ENCODE data around the gene NEUROG1.

Gene NEUROG1

DNA sequence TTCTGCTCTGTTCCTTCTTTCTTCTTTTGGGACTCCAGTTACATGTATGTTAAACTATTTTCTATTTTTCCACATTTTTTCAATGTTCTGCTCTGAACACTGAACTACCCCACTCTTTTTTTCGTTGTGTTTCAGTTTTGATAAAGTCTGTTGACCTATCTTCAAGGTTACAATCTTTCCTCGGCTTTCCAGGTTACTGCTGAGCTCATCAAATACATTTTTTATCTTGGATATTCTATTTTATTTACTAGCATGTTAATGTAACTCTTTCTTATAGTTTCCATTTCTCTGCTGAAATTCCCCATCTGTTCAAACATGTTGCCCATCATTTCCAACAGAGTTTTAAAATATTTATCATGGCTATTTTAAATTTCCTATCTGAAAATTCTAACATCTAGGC, 13.8 kb downstream of the NEUROG1 start:
- H3K4me1 ChIP-seq (ENCODE audit: low read length), result no peaks in the 10 kb centered on the region
- DNase-seq, result no peak
- H3F3A ChIP-seq (ENCODE audit: insufficient read depth, low read length), result no peaks in the 10 kb centered on the region
- no peaks in the 10 kb centered on the region for H4K20me1 ChIP-seq (ENCODE audit: insufficient read depth, low read length)
- H3K9me3 ChIP-seq (replicated peaks; ENCODE audit: insufficient read depth, low read length), result no peaks in the 10 kb centered on the region
- H3K27ac ChIP-seq (ENCODE audit: low read length), result no peak overlapping the region
- no peak overlapping the region for H3K9ac ChIP-seq (ENCODE audit: low read length)
- H3K4me2 ChIP-seq (ENCODE audit: low read depth, low read length), result no peak overlapping the region
- no peaks in the 10 kb centered on the region for H3K36me3 ChIP-seq (replicated peaks; ENCODE audit: insufficient read depth, low read length)
- no peaks in the 10 kb centered on the region for H3K27me3 ChIP-seq (replicated peaks; ENCODE audit: insufficient read depth, low read length)
- H3K79me2 ChIP-seq (ENCODE audit: low read length), result no peaks in the 10 kb centered on the region
- H3K4me3 ChIP-seq (ENCODE audit: low read length), result no peak overlapping the region
- H2AFZ ChIP-seq (ENCODE audit: low read length), result no peak overlapping the region
- no peak for TF ChIP-seq EZH2 (optimal IDR thresholded peaks at IDR 0.05; ENCODE audit: low read depth, low read length)
- TF ChIP-seq, protein P1, sequence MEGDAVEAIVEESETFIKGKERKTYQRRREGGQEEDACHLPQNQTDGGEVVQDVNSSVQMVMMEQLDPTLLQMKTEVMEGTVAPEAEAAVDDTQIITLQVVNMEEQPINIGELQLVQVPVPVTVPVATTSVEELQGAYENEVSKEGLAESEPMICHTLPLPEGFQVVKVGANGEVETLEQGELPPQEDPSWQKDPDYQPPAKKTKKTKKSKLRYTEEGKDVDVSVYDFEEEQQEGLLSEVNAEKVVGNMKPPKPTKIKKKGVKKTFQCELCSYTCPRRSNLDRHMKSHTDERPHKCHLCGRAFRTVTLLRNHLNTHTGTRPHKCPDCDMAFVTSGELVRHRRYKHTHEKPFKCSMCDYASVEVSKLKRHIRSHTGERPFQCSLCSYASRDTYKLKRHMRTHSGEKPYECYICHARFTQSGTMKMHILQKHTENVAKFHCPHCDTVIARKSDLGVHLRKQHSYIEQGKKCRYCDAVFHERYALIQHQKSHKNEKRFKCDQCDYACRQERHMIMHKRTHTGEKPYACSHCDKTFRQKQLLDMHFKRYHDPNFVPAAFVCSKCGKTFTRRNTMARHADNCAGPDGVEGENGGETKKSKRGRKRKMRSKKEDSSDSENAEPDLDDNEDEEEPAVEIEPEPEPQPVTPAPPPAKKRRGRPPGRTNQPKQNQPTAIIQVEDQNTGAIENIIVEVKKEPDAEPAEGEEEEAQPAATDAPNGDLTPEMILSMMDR (IDR thresholded peaks at IDR 0.05; ENCODE audit: low read length), result no peak
- no peak for TF ChIP-seq EZH2phosphoT487 (IDR thresholded peaks at IDR 0.05; ENCODE audit: low read length)
- no peaks in the 10 kb centered on the region for H3K9me2 ChIP-seq (replicated peaks; ENCODE audit: insufficient read depth, low read length)

DNA sequence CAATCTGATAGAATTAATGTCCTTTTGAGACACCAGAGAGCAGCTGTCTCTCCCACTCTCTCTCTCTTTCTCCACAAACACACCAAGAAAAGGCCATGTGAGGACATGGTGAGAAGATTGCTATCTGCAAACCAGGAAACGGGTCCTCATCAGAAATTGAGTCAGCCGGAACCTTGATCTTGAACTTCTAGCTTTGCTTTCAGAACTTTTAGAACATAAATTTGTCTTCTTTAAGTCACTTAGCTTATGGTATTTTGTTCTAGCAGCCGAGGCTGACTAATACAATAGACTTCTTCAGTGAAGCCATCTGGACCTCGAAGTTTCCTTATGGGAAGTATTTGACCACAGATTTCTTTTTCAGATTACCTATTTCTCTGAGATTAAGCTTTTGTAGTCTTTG, 18.1 kb downstream of the NEUROG1 start:
- H3K27me3 ChIP-seq (replicated peaks; ENCODE audit: insufficient read depth, low read length), result no peaks in the 10 kb centered on the region
- no peaks in the 10 kb centered on the region for H4K20me1 ChIP-seq (ENCODE audit: insufficient read depth, low read length)
- no peak overlapping the region for H3K4me2 ChIP-seq (ENCODE audit: low read depth, low read length)
- no peaks in the 10 kb centered on the region for H3F3A ChIP-seq (ENCODE audit: insufficient read depth, low read length)
- H3K4me1 ChIP-seq (ENCODE audit: low read length), result no peaks in the 10 kb centered on the region
- H2AFZ ChIP-seq (ENCODE audit: low read length), result no peak overlapping the region
- no peak for DNase-seq
- H3K9me3 ChIP-seq (replicated peaks; ENCODE audit: insufficient read depth, low read length), result no peaks in the 10 kb centered on the region
- H3K79me2 ChIP-seq (ENCODE audit: low read length), result no peaks in the 10 kb centered on the region
- no peaks in the 10 kb centered on the region for H3K9me2 ChIP-seq (replicated peaks; ENCODE audit: insufficient read depth, low read length)
- no peaks in the 10 kb centered on the region for H3K36me3 ChIP-seq (replicated peaks; ENCODE audit: insufficient read depth, low read length)
- H3K4me3 ChIP-seq (ENCODE audit: low read length), result no peak overlapping the region
- TF ChIP-seq, protein P1 (IDR thresholded peaks at IDR 0.05; ENCODE audit: low read length), result no peak
- TF ChIP-seq EZH2phosphoT487 (IDR thresholded peaks at IDR 0.05; ENCODE audit: low read length) (no peak), EZH2 (optimal IDR thresholded peaks at IDR 0.05; ENCODE audit: low read depth, low read length) (no peak)
- no peak overlapping the region for H3K9ac ChIP-seq (ENCODE audit: low read length)
- no peak overlapping the region for H3K27ac ChIP-seq (ENCODE audit: low read length)

DNA sequence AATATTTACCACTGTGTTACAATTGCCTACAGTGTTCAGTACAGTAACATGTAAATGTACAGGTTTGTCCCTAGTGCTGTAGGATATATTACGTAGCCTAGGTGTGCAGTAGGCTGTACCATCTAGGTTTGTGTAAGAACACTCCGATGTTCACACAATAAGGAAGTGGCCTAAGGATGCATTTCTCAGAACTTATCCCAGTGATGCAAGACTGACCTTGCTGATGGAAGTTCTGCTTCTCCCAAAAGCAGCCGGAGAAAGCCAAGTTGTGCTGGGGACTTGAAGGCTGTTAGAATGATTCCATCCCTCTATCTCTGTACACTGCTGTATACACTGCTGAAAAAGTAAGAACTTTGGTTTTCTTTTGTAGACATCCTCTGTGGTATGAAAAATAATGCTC, 21.6 kb downstream of the NEUROG1 start:
- Histone ChIP-seq H3F3A (ENCODE audit: insufficient read depth, low read length) (no peaks in the 10 kb centered on the region), H3K79me2 (ENCODE audit: low read length) (no peaks in the 10 kb centered on the region), H3K4me2 (ENCODE audit: low read depth, low read length) (no peak overlapping the region), H4K20me1 (ENCODE audit: insufficient read depth, low read length) (no peaks in the 10 kb centered on the region), H3K27ac (ENCODE audit: low read length) (no peak overlapping the region), H3K4me1 (ENCODE audit: low read length) (no peaks in the 10 kb centered on the region), H3K9me2 (replicated peaks; ENCODE audit: insufficient read depth, low read length) (no peaks in the 10 kb centered on the region), H3K27me3 (replicated peaks; ENCODE audit: insufficient read depth, low read length) (no peaks in the 10 kb centered on the region), H3K4me3 (ENCODE audit: low read length) (no peak overlapping the region), H2AFZ (ENCODE audit: low read length) (no peak overlapping the region), H3K9me3 (replicated peaks; ENCODE audit: insufficient read depth, low read length) (no peaks in the 10 kb centered on the region), H3K36me3 (replicated peaks; ENCODE audit: insufficient read depth, low read length) (no peaks in the 10 kb centered on the region), H3K9ac (ENCODE audit: low read length) (no peak overlapping the region)
- no peak for DNase-seq
- TF ChIP-seq EZH2phosphoT487 (IDR thresholded peaks at IDR 0.05; ENCODE audit: low read length), result no peak
- TF ChIP-seq EZH2 (optimal IDR thresholded peaks at IDR 0.05; ENCODE audit: low read depth, low read length), result no peak
- TF ChIP-seq, protein P1 (IDR thresholded peaks at IDR 0.05; ENCODE audit: low read length), result no peak

Data from MM.1S (cell line).